Adrenal gland (tissue), 12 donors: ENCODE results near the gene GALNT9. TPM values are rescaled to one million over a fixed set of nuclear protein-coding genes. Genes with fewer than 3 reads are reported as not detected.

Experiments
- DNase-seq, 7 donors: peaks; one replicate each; pipeline ENCODE4 v3.0.0-alpha.2; 2019 to 2020
- H3K27ac ChIP-seq, 5 donors: fragments of 200-600 bp; sonication (generic) in 4 of 5; 1 replicate in 3 of 5; 2 replicates in 2 of 5; pipeline versions ENCODE4 v1.5.1 to v1.8.0; 2016 to 2020; ENCODE audit warnings: mild to moderate bottlenecking in 1 of 5
- H3K27me3 ChIP-seq: fragments of 200-600 bp; 2 replicates; pipeline ENCODE4 v1.8.0; 2021
- H3K36me3 ChIP-seq, 2 donors: fragments of 200-600 bp; replicated peaks in 1 of 2; 1 replicate in 1 of 2; 2 replicates in 1 of 2; pipeline versions ENCODE4 v1.5.1 to v1.8.0; 2018 to 2022
- H3K4me1 ChIP-seq, 2 donors: fragments of 200-600 bp; replicated peaks in 1 of 2; 1 replicate in 1 of 2; 2 replicates in 1 of 2; pipeline versions ENCODE4 v1.5.1 to v1.8.0; 2018 to 2021
- H3K4me3 ChIP-seq, 4 donors: fragments of 200-600 bp; sonication (generic) in 3 of 4; one replicate each; pipeline ENCODE4 v1.5.1; 2016 to 2018
- H3K9me3 ChIP-seq, 3 donors: fragments of 200-600 bp; sonication (generic) in 1 of 3; replicated peaks in 1 of 3; 1 replicate in 2 of 3; 2 replicates in 1 of 3; pipeline versions ENCODE4 v1.5.1 to v1.8.0; 2016 to 2021
- CTCF ChIP-seq, 6 experiments: fragments of 450-650 bp in 4 of 6; fragments of 200-600 bp in 2 of 6; sonication (generic) in 1 of 6; IDR thresholded peaks; 1 replicate in 5 of 6; 2 replicates in 1 of 6; pipeline versions ENCODE4 v1.5.1 to v1.8.0; 2016 to 2021; ENCODE audit warnings: antibody characterized with exemption in 6 of 6, mild to moderate bottlenecking in 2 of 6, moderate library complexity in 1 of 6
- POLR2A ChIP-seq, 2 donors: fragments of 450-650 bp; IDR thresholded peaks; one replicate each; pipeline ENCODE4 v1.6.1; 2017; ENCODE audit warnings: antibody characterized with exemption in 2 of 2, mild to moderate bottlenecking in 2 of 2, moderate library complexity in 1 of 2
- WGBS, 4 donors: extraction: QIAGEN DNeasy Blood & Tissue Kit in 2 of 4; methylation state at CpG; one replicate each; pipeline versions ENCODE4 v1.1.5 to v1.1.7; 2013 to 2017; 5-methylcytosine and 5-hydroxymethylcytosine counted together
- intact Hi-C, 2 donors: fragments of 100-400 bp; cut with DNase I; formaldehyde crosslinking; loops; one replicate each; pipeline versions ENCODE4 v1.14.1 to v1.15.0; 2022 to 2023
- polyA plus RNA-seq, 3 donors: library from polyadenylated mRNA; stranded (reverse); fragments of 200-250 nt in 2 of 3; fragments of 350-450 nt in 1 of 3; fragmentation: Illumina TruSeq in 1 of 3; extraction: RNeasy Lipid Tissue Mini Kit (QIAGEN cat#74804) in 1 of 3; gene quantifications; one replicate each; pipeline ENCODE4 v1.2.3, GENCODE V29; 2013 to 2014
- total RNA-seq, 9 donors: library from RNA; depleted of rRNA in 4 of 9; stranded (reverse); fragments of >200 nt in 4 of 9; fragments of 120-200 nt in 1 of 9; fragmentation: NEBNext Ultra II Directional in 1 of 9; extraction: Animal tissue kit (Norgen Biotek cat#: 25700) in 1 of 9; gene quantifications; one replicate each; pipeline versions ENCODE4 v1.1.0 to v1.2.4, GENCODE V29; 2013 to 2023
- donor health status: healthy with polysubstance abuse.
- donor health status: Bipolar disorder and iron deficiency.
- donor health status: DM: yes; HTN: yes; CAD: no.
- donor health status: DM: no; HTN: no; CAD: no.
- donor health status: DM: no; HTN: no; CAD: no.
- donor health status: DM: yes; HTN: yes; CAD: no.

GALNT9 gene
- total and polyA plus RNA-seq, 12 donors: 0.44 to 7.8 (median 1.2) TPM; not detected in 1

GRCh38 chr12:132173135-132174014 is 156.0 kb downstream of the GALNT9 start:
- WGBS, 4 donors: 52 to 64% (median 62%) methylated on average over 31 to 35 of the region's 35 CpGs
- H3K27me3 ChIP-seq: peaks cover 31% of the 10 kb centered on the region
- intact Hi-C loops: no loop called here
- H3K27ac ChIP-seq: no peak overlapping the region
- no peak overlapping the region for H3K4me3 ChIP-seq
- TF ChIP-seq POLR2A (IDR thresholded peaks at IDR 0.05) (no peak), CTCF (IDR thresholded peaks at IDR 0.05) (no peak)
- no peak for DNase-seq
- H3K36me3 ChIP-seq: no peaks in the 10 kb centered on the region
- no peaks in the 10 kb centered on the region for H3K9me3 ChIP-seq
- no peaks in the 10 kb centered on the region for H3K4me1 ChIP-seq

GRCh38 chr12:132172619-132173018 is 156.8 kb downstream of the GALNT9 start:
- DNase-seq: no peak
- H3K27me3 ChIP-seq: peaks cover 31% of the 10 kb centered on the region
- H3K4me3 ChIP-seq: no peak overlapping the region
- TF ChIP-seq CTCF (IDR thresholded peaks at IDR 0.05) (no peak), POLR2A (IDR thresholded peaks at IDR 0.05) (no peak)
- H3K4me1 ChIP-seq: no peaks in the 10 kb centered on the region
- 44 to 57% (median 52%) methylated on average over 9 to 15 of the region's 15 CpGs for WGBS, 4 donors
- H3K27ac ChIP-seq: no peak overlapping the region
- intact Hi-C loops: no loop called here
- no peaks in the 10 kb centered on the region for H3K36me3 ChIP-seq
- H3K9me3 ChIP-seq: no peaks in the 10 kb centered on the region

- Histone ChIP-seq H3K27me3 (peaks cover 30% of the 10 kb centered on the region), H3K4me1 (no peaks in the 10 kb centered on the region), H3K9me3 (no peaks in the 10 kb centered on the region), H3K27ac (no peak overlapping the region), H3K36me3 (no peaks in the 10 kb centered on the region), H3K4me3 (no peak overlapping the region)
- intact Hi-C loops: no loop called here
- TF ChIP-seq POLR2A (IDR thresholded peaks at IDR 0.05): no peak
- no peak for TF ChIP-seq CTCF (IDR thresholded peaks at IDR 0.05)
- DNase-seq: no peak
- WGBS, 4 donors: 64 to 73% (median 71%) methylated on average over 13 to 28 of the region's 28 CpGs
Observed at GRCh38 chr12:132171968-132172521, 157.3 kb downstream of the GALNT9 start.

- H3K9me3 ChIP-seq: no peaks in the 10 kb centered on the region
- peaks cover 28% of the 10 kb centered on the region for H3K27me3 ChIP-seq
- no peaks in the 10 kb centered on the region for H3K36me3 ChIP-seq
- TF ChIP-seq POLR2A (IDR thresholded peaks at IDR 0.05) (no peak), CTCF (IDR thresholded peaks at IDR 0.05) (no peak)
- no peak for DNase-seq
- H3K27ac ChIP-seq: no peak overlapping the region
- no peak overlapping the region for H3K4me3 ChIP-seq
- intact Hi-C loops: no loop called here
- H3K4me1 ChIP-seq: no peaks in the 10 kb centered on the region
- 53 to 66% (median 62%) methylated on average over 12 to 24 of the region's 24 CpGs for WGBS, 4 donors
Observed at GRCh38 chr12:132171293-132171967, 158.0 kb downstream of the GALNT9 start.
